Ishikawa (cell line): ENCODE results near the gene CDR2L.

Source experiments
- CEBPB ChIP-seq: IDR thresholded peaks from 2 replicates; pipeline ENCODE4 v1.6.1; 2012
- CREB1 ChIP-seq: IDR thresholded peaks from 2 replicates; pipeline ENCODE4 v1.6.1; 2012; ENCODE audit warnings: low read depth
- EP300 ChIP-seq: IDR thresholded peaks from 2 replicates; pipeline ENCODE4 v1.6.1; 2012; ENCODE audit warnings: borderline replicate concordance
- FOXM1 ChIP-seq: IDR thresholded peaks from 2 replicates; pipeline ENCODE4 v1.6.1; 2012; ENCODE audit warnings: low read depth, borderline replicate concordance
- NFIC ChIP-seq: IDR thresholded peaks from 2 replicates; pipeline ENCODE4 v1.6.1; 2012
- RAD21 ChIP-seq: IDR thresholded peaks from 2 replicates; pipeline ENCODE4 v1.6.1; 2012; ENCODE audit warnings: low read depth
- TEAD4 ChIP-seq: IDR thresholded peaks from 2 replicates; pipeline ENCODE4 v1.6.1; 2012
- YY1 ChIP-seq: IDR thresholded peaks from 2 replicates; pipeline ENCODE4 v1.6.1; 2012; ENCODE audit warnings: low read depth
- TF ChIP-seq, protein P1 (sequence below): IDR thresholded peaks from 2 replicates; pipeline ENCODE4 v1.6.1; 2012
- TF ChIP-seq, protein P2 (sequence below): IDR thresholded peaks from 2 replicates; pipeline ENCODE4 v1.6.1; 2012; ENCODE audit warnings: low read depth, mild to moderate bottlenecking

DNA sequence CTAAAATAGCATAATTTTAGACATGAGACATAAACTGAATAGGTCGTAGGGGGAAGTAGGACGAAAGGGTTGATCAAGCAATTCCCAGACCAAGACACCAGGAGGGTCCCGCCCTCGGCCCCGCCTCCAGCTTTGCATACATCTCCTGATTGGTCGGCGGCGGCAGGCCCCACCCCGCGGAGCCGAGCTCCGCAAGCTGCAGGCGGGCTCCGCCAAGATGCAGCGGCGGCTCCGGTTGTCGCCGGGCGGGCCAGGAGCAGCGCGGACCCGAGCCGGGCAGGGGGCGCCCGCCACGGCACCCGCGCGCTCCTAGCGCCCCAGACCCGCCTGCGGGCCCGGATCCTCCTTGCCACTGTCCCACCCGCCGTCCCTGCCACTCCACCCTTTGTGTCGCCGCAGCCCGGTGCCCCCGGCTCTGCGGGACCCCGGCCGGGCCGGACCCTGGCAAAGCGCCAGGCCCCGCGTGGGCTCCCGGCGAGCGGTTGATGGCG is at the start of gene CDR2L:
- no peak for TF ChIP-seq TEAD4
- no peak for TF ChIP-seq RAD21
- no peak for TF ChIP-seq EP300
- TF ChIP-seq FOXM1, result no peak
- TF ChIP-seq, protein P1, sequence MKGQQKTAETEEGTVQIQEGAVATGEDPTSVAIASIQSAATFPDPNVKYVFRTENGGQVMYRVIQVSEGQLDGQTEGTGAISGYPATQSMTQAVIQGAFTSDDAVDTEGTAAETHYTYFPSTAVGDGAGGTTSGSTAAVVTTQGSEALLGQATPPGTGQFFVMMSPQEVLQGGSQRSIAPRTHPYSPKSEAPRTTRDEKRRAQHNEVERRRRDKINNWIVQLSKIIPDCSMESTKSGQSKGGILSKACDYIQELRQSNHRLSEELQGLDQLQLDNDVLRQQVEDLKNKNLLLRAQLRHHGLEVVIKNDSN, result no peak
- no peak for TF ChIP-seq CEBPB
- TF ChIP-seq, protein P2, sequence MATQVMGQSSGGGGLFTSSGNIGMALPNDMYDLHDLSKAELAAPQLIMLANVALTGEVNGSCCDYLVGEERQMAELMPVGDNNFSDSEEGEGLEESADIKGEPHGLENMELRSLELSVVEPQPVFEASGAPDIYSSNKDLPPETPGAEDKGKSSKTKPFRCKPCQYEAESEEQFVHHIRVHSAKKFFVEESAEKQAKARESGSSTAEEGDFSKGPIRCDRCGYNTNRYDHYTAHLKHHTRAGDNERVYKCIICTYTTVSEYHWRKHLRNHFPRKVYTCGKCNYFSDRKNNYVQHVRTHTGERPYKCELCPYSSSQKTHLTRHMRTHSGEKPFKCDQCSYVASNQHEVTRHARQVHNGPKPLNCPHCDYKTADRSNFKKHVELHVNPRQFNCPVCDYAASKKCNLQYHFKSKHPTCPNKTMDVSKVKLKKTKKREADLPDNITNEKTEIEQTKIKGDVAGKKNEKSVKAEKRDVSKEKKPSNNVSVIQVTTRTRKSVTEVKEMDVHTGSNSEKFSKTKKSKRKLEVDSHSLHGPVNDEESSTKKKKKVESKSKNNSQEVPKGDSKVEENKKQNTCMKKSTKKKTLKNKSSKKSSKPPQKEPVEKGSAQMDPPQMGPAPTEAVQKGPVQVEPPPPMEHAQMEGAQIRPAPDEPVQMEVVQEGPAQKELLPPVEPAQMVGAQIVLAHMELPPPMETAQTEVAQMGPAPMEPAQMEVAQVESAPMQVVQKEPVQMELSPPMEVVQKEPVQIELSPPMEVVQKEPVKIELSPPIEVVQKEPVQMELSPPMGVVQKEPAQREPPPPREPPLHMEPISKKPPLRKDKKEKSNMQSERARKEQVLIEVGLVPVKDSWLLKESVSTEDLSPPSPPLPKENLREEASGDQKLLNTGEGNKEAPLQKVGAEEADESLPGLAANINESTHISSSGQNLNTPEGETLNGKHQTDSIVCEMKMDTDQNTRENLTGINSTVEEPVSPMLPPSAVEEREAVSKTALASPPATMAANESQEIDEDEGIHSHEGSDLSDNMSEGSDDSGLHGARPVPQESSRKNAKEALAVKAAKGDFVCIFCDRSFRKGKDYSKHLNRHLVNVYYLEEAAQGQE, result no peak
- TF ChIP-seq YY1, result 0 out of 2 replicates have a peak, but pooled peaks have one; percentile 45
- TF ChIP-seq CREB1, result no peak
- TF ChIP-seq NFIC, result peak; percentile 74; the same call in 1 of the 2 replicates
